NCI-H2081 (cell line): Measurements from ENCODE around the gene TIMM8B.
A peak's percentile ranks its signal among the peaks of the same experiment; 100 is the strongest.
"Not testable (repeated sequence)": the region's sequence is repeated elsewhere in the genome, so short reads cannot be mapped to it uniquely, and the experiment has no call there.

Source experiments
- DNase-seq, 2 experiments: peaks; one replicate each; lab custom pipeline; 2025; lab: John Stamatoyannopoulos, UW

The TIMM8B gene, protein sequence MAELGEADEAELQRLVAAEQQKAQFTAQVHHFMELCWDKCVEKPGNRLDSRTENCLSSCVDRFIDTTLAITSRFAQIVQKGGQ

DNA sequence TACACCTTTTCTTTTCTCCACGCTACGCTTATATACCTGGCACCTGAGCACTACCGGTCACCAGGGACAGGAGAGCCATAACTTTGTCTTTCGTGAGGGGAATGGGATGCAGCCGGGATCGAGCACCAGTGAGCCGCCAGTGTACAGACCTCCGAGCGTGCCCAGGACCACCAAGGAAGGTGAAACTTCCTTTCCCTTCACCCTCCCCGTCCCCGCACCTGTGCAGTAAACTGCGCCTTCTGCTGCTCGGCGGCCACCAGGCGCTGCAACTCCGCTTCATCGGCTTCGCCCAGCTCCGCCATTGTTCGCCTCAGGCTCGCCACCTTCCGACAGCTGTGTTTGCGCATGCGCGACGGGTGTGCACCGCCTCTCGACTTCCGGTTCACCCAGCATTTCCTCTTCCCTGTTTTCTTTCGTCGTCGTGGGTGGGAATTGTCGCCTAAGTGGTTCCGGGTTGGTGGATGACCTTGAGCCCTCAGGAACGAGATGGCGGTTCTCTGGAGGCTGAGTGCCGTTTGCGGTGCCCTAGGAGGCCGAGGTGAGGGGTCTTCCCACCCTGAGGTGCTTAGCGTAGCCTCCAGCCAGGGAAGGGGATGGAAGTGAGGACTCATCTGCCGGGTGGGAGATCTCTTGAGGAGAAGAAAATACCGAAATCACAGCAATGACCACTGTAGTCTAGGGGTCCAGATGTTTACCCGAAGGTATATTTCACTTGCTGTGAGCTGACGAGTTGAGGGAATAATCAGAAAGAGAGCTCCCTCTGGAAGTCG lies at the start of gene TIMM8B, which contains the start of gene SDHD:
TIMM8B (minus strand) TSS at position 335 of the 770 bp plus-strand sequence; CDS start at position 302, 33 bp downstream.
SDHD (plus strand) TSS at position 452 of the 770 bp plus-strand sequence; CDS start at position 487, 35 bp downstream.
- peak; percentile 98 to 99 for DNase-seq

DNA sequence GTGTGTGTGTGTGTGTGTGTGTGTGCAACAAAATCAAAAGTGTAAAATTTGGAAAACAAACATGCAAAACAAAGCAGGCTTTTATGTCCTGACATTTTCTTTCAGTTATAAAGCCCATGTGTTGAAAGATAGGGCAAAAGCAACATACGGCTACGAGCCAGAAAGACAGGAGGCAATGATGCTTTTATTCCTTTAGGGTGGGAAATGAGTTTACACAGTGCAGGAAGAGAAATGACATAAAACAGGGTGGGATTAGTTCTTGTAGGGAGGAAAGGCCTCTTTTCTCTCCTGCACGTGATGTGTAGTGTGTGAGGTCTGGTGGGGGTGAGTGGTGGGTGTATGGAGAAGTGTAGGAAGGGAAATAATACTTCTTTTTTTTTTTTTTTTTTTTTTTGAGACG lies 47.9 kb upstream of the TIMM8B start:
- no peak for DNase-seq

DNA sequence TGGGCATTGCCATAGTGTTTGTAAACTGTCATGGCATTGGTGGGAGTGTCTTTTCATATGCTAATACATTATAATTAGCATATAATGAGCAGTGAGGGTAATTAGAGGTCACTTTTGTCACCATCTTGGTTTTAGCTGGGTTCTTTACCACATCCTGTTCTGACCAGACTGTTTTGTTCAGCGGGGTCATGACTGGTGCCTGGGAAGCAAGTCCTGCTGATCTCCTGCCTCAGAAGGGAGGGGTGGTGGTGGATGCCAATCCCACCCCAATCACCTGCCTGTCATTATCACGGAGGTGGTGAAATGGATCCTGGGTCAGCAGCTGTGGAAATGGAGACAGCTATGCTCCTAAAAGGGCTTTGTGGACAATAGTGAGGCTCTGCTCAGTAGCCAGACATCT lies 46.2 kb upstream of the TIMM8B start:
- no peak for DNase-seq

DNA sequence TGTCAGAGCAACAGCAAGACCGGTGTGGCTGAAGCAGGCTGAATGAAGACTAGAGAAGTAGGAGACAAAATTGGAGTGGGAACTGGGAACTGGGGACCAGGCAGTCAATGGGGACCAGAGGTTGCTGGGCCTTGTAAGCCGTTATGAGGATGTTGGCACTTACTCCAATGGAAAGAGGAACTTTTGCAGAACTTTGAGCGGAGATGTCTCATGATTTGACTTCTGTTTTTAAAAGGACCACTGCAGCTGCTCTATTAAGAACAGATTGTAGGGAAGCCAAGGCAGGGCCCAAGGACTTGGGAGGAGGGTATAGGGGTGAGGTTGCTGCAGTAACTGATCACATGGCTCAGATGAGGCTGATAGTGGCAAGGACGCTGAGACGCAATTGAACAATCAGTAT lies 43.1 kb upstream of the TIMM8B start:
- no peak for DNase-seq

DNA sequence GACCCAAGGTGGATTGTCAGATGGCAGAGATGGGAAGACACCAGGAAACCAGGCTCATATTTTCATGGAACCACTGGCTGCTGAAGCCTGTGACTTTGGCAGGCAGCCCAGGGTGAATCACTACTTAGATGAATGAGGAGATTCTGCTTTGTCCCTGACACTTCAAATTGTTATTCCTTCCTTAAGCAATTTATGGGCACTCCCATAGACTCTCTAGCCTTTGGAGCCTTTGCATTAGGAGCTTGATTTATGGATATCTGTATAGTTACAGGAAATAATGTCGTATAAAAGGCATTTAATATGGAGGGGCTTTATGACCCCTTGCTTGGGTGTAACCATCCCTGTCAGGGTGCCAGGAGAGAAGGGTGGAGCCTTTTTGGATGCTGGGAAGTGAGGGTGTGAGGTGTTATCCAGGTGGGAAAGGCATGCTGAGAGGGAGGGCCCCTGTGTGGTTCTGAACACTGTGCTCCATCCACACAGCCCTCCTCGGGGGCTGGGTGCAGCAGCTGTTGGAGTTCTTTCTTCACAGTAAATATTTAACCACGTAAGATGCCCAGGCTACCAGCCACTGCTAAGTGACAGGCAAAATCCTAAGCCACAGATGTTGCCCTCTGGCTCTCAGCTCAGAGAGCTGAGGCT lies 42.0 kb upstream of the TIMM8B start:
- peak; percentile 70 to 76 for DNase-seq

DNA sequence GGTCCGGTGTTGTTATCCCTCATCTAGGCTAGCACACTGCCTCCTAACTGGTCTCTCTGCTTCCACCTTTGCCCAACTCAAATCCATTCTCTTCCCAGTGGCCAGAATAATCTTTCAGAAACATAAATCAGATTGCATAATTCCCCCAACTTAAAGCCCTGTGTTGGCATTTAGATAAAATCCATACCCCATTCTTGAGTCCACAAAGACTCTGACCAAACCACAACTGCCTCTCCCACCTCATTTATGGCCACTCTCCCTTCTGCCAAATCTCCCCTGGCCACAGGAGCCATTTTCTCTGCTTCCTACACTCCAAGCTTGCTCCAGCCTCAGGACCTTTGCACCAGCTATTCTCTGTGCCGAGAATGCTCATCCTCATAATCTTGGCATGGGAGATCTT lies 40.5 kb upstream of the TIMM8B start:
- DNase-seq, result no peak

DNA sequence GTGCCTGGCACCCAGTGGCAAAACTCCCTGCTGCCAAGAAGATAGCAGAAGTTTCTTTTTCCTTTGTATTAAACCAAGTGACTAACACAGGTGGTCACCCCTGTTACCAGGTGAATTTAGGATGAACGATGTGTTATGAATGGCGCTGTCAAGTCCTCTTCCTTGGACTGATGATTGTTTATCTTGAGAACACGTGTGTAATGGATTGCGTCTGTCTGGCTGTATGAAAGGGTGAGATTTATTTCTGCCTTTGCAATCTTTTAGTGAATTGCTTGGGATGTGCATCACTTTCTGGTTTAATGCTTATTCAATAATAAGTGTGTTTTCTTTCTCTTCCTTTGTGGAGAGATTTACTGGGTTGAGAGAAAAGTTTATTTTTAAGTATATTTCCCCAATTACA lies 36.6 kb upstream of the TIMM8B start:
- DNase-seq, result no peak

DNA sequence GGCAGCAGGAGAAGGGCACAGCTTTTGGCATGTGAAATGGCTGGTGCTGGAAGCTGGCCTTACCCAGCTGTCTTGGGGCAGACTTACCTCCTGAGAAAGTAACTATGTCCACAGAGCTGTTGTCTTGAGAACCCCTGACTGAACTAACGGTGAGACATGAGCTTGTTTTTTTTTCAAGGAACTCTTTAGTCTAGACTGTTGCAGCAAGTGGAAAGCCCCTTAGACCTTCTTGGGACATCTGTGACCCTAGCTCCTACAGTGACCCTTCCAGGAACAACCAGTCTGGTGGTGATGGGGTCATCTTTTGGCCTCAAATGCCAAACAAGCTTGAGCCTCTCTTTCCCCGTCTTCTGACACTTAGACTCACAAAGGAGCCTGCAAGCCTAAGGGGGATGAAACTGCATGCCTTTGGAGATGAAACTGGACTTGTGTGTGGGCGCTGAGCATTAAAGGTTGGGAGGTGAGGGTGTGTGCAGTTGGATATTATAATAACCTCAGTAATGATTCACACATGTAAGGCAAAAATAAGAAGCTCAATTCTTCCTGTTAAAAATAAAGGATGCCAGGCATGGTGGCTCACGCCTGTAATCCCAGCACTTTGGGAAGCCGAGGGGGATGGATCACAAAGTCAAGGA lies 35.5 kb upstream of the TIMM8B start:
- DNase-seq, result no peak

DNA sequence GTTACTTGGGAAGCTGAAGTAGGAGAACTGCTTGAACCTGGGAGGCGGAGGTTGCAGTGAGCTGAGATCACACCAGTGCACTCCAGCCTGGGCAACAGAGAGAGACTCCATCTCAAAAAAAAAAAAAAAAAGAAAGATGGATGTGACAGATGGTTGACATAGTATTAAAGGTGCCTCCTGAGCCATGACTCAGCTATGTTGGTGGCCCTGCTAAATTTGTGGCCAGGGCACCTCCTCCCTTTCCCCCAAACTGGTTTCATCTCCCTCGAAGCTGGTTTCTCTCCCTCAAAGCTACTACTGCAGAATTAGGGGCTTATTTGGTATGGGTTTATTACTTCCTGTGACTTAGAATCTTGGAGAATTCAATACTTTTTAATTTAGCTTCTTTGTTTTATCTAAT lies 31.6 kb upstream of the TIMM8B start:
- no peak for DNase-seq

DNA sequence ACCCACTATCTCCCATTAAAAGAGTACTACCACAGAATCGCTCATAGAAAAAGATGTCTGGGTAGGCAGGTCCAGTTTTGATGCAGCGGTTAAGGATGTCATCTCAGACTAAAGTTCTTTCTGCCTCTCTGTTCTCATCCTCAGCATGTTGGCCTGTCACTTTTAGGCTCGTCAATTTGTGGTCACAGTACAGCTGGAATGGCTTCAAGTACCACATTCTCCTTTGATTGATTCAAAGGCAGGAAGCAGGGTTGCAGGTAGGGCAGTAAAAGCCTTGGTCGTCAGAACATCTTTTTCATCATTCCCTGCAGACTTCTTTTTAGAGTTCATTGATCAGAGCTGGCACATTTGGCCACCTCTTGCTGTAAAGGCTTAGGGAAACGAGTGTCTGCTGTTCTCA lies 28.8 kb upstream of the TIMM8B start:
- DNase-seq, result no peak

DNA sequence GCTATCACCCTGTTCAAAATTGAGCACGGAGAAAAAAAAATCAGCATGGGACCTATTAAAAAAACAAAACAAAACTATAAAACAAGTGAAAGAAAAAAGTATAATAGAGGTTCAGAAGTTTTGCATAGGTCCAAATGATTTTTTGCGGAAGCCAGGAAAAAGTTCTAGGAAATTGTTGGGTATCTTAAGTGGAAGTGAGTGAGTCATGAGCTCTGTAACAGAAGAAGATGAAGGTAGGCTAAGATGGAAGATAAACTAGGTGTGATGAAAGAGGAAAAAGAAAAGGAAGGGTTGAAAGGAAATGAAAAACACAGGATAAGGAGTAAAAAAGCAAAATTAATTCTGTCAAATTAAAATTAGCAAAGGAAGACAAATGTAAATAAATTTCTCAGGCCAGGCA lies 27.9 kb upstream of the TIMM8B start:
- DNase-seq, result no peak

DNA sequence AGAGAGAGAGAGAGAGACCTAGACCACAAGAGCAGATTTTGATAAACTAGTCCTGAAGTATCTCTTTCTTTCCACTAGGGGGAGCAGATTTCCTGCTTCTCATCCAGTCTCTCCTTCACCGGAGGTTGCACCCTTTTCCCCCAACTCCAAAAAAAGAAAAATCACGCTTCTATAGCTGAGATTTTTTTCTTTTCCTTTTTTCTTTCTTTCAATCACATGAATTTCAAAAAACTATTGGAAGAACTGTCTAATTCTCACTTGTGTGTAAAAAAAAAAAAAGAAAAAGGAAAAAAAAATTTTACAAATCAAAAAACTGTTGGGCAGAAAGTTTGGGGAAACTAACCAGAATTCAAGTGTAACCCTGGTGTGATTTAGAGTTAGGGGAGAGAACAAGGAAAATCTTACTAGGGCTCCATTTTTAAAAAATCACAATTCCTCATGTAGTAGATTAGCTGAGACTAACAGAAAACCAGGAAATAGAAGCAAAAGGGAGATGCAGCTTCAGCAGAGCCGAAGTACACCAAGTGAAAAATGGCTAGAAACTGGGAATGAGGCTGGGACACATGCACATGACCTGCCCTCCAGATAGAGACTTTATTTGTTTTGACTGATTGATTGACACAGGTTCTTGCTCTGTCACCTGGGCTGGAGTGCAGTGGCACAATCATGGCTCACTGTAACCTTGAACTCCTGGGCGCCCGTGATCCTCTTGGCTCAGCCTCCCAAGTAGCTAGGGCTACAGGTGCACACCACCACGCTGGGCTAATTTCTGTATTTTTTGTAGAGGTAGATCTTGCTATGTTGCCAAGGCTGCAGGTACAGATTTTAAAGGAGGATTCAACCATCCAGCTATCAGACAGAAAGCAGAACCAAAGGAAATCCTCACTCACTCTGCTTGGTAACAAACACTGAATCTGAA lies 27.2 kb upstream of the TIMM8B start:
- peak; percentile 62 to 72 for DNase-seq

DNA sequence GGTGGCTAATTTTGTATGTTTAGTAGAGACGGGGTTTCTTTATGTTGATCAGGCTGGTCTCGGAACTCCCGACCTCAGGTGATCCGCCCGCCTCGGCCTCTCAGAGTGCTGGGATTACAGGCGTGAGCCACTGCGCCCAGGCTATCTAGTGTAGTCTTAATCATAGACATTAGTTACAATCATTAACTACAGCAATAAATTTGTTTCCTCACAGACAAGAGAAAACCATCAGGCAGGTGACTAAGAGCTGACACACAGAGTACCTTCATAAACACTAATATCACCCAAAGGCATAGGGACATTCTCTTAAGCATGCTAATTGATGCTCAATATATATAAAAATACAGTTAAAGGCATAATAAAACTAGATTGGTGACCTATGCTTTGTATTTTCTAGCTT lies 19.5 kb upstream of the TIMM8B start:
- no peak for DNase-seq

DNA sequence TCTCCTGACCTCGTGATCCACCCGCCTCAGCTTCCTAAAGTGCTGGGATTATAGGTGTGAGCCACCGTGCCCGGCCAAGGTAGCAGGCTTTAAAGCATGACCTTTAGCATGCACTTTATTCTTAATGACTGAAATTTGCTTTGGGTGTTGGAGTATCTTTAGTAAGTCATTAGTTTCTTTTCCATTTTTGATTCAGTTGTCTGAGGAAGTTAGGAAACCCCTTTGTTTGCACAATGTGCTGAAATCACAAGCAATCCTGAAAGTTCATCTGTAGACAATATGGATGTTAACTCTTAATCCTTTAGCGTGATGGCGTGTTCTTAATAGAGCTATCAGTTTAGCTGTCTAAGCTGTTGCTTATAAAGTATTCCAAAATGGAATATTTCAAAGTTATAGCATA lies 16.9 kb upstream of the TIMM8B start:
- DNase-seq, result no peak

DNA sequence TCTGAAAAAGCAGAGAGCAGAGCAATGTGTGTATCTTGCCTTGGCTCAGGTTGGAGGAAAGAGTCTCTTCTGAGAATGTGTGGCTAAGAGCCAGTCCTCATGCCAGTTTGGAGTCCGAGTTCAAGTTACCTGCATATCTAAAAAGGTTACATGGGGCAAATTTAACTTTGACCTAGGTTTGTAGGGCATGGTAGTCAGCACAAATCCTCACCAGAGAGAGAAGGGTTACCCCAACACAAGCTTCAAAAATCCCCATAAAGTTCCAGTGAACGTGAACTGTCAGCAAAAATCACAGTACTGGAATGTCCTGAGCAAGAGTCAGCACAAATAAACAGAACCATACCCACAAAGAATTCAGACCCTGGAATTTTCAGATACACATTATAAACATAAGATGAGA lies 13.9 kb upstream of the TIMM8B start:
- no peak for DNase-seq

DNA sequence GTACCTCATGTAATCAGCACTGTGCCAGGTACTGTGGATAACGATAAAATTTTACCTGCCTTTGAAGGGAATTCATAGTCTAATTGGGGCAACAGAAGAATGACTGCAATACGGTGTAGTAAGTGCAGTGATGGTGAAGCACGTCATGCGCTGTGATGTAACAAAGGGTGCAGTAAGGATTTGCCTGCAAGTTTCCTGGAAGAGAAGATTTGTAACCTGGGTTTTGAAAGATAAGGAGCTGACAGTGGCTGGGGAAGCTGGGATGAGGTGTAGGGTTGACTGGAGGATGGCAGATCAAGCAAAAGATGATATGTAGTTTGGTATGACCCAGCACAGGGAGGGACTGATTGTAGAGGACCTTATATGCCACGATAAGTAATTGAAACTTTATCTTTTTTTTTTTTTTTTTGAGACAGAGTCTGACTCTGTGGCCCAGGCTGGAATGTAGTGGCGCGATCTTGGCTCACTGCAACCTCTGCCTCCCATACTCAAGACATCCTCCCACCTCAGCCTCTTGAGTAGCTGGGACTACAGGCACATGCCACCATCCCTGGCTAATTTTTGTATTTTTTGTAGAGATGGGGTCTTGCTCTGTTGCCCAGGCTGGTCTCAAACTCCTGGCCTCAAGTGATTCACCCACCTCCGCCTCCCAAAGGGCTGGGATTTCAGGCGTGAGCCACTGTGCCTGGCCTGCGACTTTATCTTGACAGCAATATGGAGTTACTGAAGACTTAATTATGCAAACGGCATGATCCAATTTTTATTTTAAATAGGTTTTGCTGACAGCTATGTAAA lies 11.4 kb upstream of the TIMM8B start:
- no peak for DNase-seq

DNA sequence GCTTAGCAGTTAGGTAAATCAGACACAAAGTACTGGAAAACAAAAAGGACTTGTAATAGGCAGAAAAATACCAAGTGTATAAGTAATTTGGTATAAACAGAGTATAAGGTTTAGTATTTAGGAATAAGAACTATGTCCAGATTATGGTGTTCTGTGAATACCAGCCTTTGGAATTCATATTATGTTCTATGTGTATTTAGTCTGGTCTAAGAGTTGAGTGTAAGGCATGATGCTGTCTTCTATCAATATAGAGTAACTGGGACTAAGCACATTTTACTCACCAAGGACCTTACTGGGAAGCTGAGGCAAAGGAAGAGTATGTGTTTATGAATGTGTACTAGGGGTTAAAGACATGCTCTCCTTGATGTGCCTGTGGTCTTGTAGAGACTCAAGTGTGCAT lies 9.6 kb upstream of the TIMM8B start:
- no peak for DNase-seq

DNA sequence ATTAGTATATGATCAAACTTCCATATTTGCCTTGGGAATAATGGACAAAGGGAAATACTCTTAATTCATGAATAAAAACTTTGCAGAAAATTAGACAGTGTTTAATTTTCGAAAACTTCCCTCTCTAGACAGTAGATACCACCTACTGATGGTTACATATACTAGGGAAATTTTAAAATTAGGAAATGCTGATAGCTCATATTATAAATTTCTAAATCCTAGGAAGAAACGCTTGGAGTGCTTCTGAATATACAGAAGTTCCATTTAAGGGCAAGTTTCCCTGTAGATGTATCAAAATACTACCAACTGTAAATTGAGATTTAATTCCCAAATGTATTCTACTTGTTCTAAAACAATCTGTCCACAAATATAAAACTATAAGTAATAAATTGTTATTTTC lies 8.7 kb upstream of the TIMM8B start:
- DNase-seq, result not testable (repeated sequence)

DNA sequence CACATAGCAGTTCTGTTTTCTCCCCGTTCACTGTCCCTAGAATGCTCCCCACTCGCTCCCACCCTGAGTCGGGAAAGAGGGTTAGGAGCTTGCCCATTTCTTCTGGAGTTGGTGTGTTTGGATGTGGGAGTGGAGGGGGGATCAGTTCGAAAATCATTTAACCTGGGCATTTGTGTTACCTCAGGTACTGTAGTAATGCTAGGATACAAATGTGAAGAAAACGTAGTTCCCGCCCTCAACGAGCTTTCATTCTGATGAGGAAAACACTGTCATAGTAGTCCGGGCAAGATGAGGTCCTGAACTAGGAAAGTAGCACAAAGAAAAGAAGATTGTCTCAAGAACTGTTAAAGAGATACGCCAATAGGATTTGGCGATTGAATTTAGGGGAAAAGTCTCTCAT lies 656 bp upstream of the TIMM8B start:
- no peak for DNase-seq

DNA sequence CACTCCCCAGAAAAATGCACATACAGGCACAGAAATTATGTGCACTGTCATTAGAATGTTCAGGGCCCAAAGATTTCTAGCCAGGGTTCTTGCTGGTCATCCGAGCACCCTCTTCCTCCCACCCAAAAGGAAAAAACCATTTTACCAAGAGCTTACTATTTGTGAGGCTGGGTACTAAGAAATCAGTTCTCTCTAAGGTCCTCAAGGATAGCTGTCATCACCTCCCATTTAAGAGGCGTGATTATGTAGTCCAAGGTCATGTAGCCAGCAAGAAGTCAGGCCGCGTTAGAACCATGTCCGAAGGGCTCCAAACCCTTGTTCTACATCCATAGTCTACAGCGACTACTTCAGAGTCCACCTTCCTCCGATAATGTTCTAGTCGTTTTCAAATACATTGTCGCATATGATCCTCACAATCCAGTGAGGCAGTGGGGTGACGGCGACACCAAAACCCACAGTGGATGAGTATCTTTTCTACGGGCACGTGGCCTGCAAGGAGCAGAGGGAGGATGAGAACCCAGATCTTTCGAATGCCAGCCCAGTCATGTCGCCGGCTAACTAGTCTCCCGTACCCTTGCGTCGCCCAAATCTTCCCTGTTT lies 634 bp downstream of the TIMM8B start:
- DNase-seq, result peak; percentile 9 to 45

DNA sequence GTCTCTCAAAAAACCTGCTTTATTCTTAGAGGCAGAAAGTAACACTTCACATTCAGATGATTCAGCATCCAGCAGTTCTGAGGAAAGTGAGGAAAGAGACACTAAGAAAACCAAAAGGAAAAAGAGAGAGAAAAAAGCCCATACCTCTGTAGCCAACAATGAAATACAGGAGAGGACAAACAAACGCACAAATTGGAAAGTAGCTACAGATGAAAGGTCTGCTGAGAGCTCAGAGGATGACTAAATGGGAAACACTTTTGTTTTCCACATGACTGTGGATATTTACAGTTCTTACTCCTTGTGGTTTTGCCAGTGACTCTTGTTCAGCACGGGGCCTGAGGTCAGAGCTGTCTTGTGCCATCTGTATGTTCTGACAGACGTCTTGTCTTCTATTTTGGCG lies 3.8 kb downstream of the TIMM8B start:
- DNase-seq, result no peak
